Activated CD4-positive, alpha-beta T cell treated with anti-CD3 and anti-CD28 coated beads, Interleukin-2, amount 10 ng/mL, durations not matched to agents 7 days and 5 days (primary cell): ENCODE results near the gene XRCC1. TPM values are rescaled to one million over a fixed set of nuclear protein-coding genes. Genes with fewer than 3 reads are reported as not detected.

Experiments
- CTCF ChIA-PET: fragments of 350-600 bp; sonication (Branson Sonifier 250); formaldehyde crosslinking; loops from one replicate; lab custom pipeline; 2021; ENCODE audit warnings: antibody characterized with exemption; lab: Charles Lee
- POLR2A ChIA-PET: fragments of 350-600 bp; sonication (Branson Sonifier 250); formaldehyde crosslinking; loops from one replicate; lab custom pipeline; 2021; ENCODE audit warnings: antibody characterized with exemption; lab: Charles Lee
- DNase-seq: peaks from one replicate; pipeline ENCODE4 v3.0.0-alpha.2; 2020
- H3K27ac Mint-ChIP-seq: one replicate; pipeline ENCODE4 v1.8.0; 2021; ENCODE audit warnings: mild to moderate bottlenecking, moderate library complexity, mixed read lengths
- H3K27me3 Mint-ChIP-seq: one replicate; pipeline ENCODE4 v1.8.0; 2021; ENCODE audit warnings: mixed read lengths
- H3K36me3 Mint-ChIP-seq: one replicate; pipeline ENCODE4 v1.8.0; 2021; ENCODE audit warnings: low read depth, mixed read lengths
- H3K4me1 Mint-ChIP-seq: one replicate; pipeline ENCODE4 v1.8.0; 2021; ENCODE audit warnings: mixed read lengths
- H3K4me3 Mint-ChIP-seq: one replicate; pipeline ENCODE4 v1.8.0; 2021; ENCODE audit warnings: mild to moderate bottlenecking, moderate library complexity, mixed read lengths
- H3K9me3 Mint-ChIP-seq: one replicate; pipeline ENCODE4 v1.8.0; 2021; ENCODE audit warnings: mixed read lengths
- total RNA-seq, 2 experiments: library from RNA; stranded (reverse); gene quantifications; one replicate each; pipeline ENCODE4 v1.2.3, GENCODE V29; 2021

Gene XRCC1, protein sequence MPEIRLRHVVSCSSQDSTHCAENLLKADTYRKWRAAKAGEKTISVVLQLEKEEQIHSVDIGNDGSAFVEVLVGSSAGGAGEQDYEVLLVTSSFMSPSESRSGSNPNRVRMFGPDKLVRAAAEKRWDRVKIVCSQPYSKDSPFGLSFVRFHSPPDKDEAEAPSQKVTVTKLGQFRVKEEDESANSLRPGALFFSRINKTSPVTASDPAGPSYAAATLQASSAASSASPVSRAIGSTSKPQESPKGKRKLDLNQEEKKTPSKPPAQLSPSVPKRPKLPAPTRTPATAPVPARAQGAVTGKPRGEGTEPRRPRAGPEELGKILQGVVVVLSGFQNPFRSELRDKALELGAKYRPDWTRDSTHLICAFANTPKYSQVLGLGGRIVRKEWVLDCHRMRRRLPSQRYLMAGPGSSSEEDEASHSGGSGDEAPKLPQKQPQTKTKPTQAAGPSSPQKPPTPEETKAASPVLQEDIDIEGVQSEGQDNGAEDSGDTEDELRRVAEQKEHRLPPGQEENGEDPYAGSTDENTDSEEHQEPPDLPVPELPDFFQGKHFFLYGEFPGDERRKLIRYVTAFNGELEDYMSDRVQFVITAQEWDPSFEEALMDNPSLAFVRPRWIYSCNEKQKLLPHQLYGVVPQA
- total RNA-seq, result 10 to 100 TPM; 41.2 to 42.6 TPM

GRCh38 chr19:43575156-43575950, at the start of gene XRCC1, which contains the start of gene PINLYP:
XRCC1 (minus strand) TSS chr19:43575527; CDS start chr19:43575458, 69 bp downstream.
PINLYP (plus strand) TSS chr19:43575801; CDS start chr19:43577192, 1,391 bp downstream.
- H3K27me3 Mint-ChIP-seq, result no peaks in the 10 kb centered on the region
- POLR2A ChIA-PET, result no interaction called here

DNA sequence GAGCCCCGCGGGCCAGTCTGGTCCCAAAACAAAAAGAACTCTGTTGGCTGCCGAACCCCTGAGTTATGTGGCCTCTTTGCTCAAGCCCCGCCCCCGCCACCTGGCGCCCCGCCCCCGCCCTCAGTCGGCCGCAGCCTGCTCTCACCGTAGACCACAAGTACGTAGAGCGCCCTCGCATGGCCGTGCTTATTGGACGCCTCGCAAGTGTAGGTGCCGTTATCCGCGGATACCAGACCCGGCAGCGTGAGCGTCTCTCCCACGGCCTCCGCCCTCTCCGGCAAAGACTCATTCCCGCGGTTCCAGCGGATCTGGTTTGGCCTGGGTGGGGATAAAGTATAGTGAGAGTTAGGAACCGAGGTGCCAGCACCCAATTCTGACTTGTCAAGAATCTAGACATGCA, 49.6 kb upstream of the XRCC1 start:
- Mint-ChIP-seq H3K4me3 (no peak overlapping the region), H3K9me3 (no peaks in the 10 kb centered on the region), H3K27me3 (peaks cover 9% of the 10 kb centered on the region), H3K27ac (peak overlapping the region; percentile 74), H3K36me3 (no peaks in the 10 kb centered on the region), H3K4me1 (peaks cover 35% of the 10 kb centered on the region)
- ChIA-PET POLR2A (no interaction called here), CTCF (interaction anchor here (1.7 kb wide), 1 partner anchor 70 kb away, joined by 4 read pairs; no protein-coding TSS in a partner anchor)
- peak; percentile 89 for DNase-seq

More at GRCh38 chr19:43575156-43575950, at the start of gene XRCC1, which contains the start of gene PINLYP:
- DNase-seq, result peak; percentile 99
- Mint-ChIP-seq H3K36me3 (peaks cover 2% of the 10 kb centered on the region), H3K4me3 (peak within 1 kb of the TSS; percentile 96), H3K9me3 (no peaks in the 10 kb centered on the region), H3K27ac (peak within 1 kb of the TSS; percentile 94), H3K4me1 (peaks cover 47% of the 10 kb centered on the region)
- CTCF ChIA-PET, result interaction anchor here (1.0 to 2.3 kb wide), 5 partner anchors 10 to 129 kb away, joined by 3 to 5 read pairs (median 5); no protein-coding TSS in a partner anchor

- Mint-ChIP-seq H3K36me3 (no peaks in the 10 kb centered on the region), H3K4me3 (no peak overlapping the region), H3K27ac (peak overlapping the region; percentile 64), H3K27me3 (peaks cover 9% of the 10 kb centered on the region), H3K9me3 (no peaks in the 10 kb centered on the region), H3K4me1 (peaks cover 37% of the 10 kb centered on the region)
- CTCF ChIA-PET, result no interaction called here
- DNase-seq, result no peak
- POLR2A ChIA-PET, result no interaction called here
Observed at GRCh38 chr19:43623889-43624670, 48.8 kb upstream of the XRCC1 start.

DNA sequence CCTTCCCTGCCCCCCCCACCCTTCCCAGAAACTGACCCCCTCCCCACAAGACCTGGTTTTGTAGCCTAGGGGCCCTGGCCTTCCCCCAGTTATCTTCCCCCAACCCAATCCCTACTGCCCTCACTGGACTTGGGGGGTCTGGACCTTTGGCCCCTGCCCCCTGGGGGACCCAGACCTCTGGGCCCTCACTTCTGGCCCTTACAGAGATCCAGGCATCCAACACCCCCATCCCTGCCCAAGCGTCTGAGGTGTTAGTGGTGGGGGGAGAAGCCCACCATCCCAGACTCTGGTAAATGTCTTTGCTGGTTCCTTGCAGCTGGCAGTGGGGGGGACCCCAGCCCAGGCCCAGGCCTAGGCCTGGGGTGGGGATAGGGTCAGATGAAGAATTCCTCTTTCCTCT, 47.6 kb upstream of the XRCC1 start:
- ChIA-PET CTCF (no interaction called here), POLR2A (no interaction called here)
- no peak overlapping the region for H3K27ac Mint-ChIP-seq
- DNase-seq, result no peak
- H3K4me3 Mint-ChIP-seq, result no peak overlapping the region
- peaks cover 2% of the 10 kb centered on the region for H3K36me3 Mint-ChIP-seq
- peaks cover 41% of the 10 kb centered on the region for H3K4me1 Mint-ChIP-seq
- peaks cover 9% of the 10 kb centered on the region for H3K27me3 Mint-ChIP-seq
- no peaks in the 10 kb centered on the region for H3K9me3 Mint-ChIP-seq

DNA sequence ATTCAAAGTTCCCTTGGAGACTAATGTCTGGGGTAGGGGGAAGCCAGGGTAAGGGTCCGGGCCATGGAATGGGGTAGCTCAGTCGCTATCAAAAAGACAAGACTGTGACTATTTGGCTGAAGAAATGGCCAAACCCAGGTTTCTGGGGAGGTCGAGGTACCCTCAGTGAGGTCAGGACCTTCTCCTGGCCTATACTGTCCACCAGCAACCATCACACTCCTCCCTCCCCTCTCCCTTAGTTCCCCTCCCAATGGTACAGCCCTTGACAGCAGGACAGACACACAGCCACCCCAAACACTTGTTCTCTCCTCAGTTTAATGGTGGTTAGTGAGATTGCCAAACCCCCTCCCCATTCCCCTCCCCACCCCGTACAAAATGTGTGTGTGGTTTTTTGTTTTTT, 46.7 kb upstream of the XRCC1 start:
- Mint-ChIP-seq H3K9me3 (no peaks in the 10 kb centered on the region), H3K36me3 (peaks cover 2% of the 10 kb centered on the region), H3K27me3 (peaks cover 5% of the 10 kb centered on the region), H3K4me1 (peaks cover 39% of the 10 kb centered on the region), H3K4me3 (no peak overlapping the region), H3K27ac (no peak overlapping the region)
- POLR2A ChIA-PET, result no interaction called here
- CTCF ChIA-PET, result interaction anchor here (0.6 to 1.1 kb wide), 2 partner anchors 43 to 67 kb away, joined by 3 to 4 read pairs; no protein-coding TSS in a partner anchor
- no peak for DNase-seq

- peaks cover 30% of the 10 kb centered on the region for H3K4me1 Mint-ChIP-seq
- H3K27me3 Mint-ChIP-seq, result no peaks in the 10 kb centered on the region
- no peak for DNase-seq
- no peaks in the 10 kb centered on the region for H3K9me3 Mint-ChIP-seq
- ChIA-PET POLR2A (no interaction called here), CTCF (interaction anchor here (0.6 kb wide), 2 partner anchors 27 to 28 kb away, joined by 3 to 4 read pairs; no protein-coding TSS in a partner anchor)
- peak overlapping the region; percentile 94 for H3K4me3 Mint-ChIP-seq
- H3K27ac Mint-ChIP-seq, result peak overlapping the region; percentile 98
- peaks cover 2% of the 10 kb centered on the region for H3K36me3 Mint-ChIP-seq
Observed at GRCh38 chr19:43620061-43621001, 45.0 kb upstream of the XRCC1 start.

DNA sequence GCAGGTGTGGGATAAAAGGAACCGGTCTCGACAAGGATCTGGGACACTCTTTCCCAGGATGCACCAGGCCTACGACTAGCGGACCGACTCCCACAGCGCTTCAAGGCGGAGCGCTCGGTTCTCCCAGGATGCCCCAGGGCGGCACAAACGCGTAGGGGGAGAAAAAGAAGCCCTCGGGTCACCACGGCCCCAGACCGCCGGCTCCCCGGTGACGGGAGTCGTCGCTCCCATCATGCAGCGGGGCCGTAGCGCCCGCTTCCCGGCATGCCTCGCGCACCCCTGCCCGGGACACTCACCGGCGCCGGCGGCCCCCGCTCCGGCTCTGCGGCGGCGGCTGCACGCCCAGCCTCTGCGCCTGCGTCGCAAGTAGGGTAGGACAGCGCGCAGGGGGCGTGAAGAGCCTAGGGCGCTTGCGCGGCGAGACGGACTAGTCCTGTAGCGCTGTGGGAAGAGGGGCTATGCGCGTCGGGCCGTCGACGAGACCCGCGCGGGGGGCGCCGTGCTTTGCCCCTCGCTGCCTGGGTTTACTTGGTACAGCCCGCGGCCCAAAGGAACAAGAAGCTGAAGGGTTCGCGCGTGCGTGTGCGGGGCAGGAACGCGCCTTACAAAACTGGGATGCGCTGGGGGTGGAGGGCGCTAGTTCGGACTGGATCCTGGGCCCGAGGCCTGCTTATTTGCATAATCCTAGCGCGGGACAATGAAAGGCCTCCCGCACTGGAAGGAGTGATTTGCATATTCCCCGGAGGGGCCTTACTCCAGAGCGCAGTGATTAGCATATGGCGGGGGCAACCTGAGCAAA, 44.1 kb upstream of the XRCC1 start, which contains the start of gene ZNF428:
Gene ZNF428, minus strand, starts transcription at position 368 of the 799 bp plus-strand sequence. CDS start 5,325 bp downstream, outside the sequence.
- Mint-ChIP-seq H3K9me3 (no peaks in the 10 kb centered on the region), H3K4me1 (peaks cover 27% of the 10 kb centered on the region), H3K27me3 (no peaks in the 10 kb centered on the region), H3K27ac (peak within 1 kb of the TSS; percentile 98), H3K36me3 (peaks cover 2% of the 10 kb centered on the region), H3K4me3 (peak within 1 kb of the TSS; percentile 94)
- CTCF ChIA-PET, result no interaction called here
- POLR2A ChIA-PET, result no interaction called here
- peak; percentile 88 for DNase-seq

- CTCF ChIA-PET, result no interaction called here
- Mint-ChIP-seq H3K9me3 (no peaks in the 10 kb centered on the region), H3K4me3 (peak overlapping the region; percentile 94), H3K27me3 (no peaks in the 10 kb centered on the region), H3K36me3 (peaks cover 2% of the 10 kb centered on the region), H3K27ac (peak overlapping the region; percentile 98), H3K4me1 (peaks cover 21% of the 10 kb centered on the region)
- peak; percentile 56 for DNase-seq
- POLR2A ChIA-PET, result no interaction called here
Observed at GRCh38 chr19:43618921-43619261, 43.6 kb upstream of the XRCC1 start.

- no peak overlapping the region for H3K4me3 Mint-ChIP-seq
- DNase-seq, result no peak
- no peaks in the 10 kb centered on the region for H3K27me3 Mint-ChIP-seq
- ChIA-PET POLR2A (no interaction called here), CTCF (interaction anchor here (1.1 kb wide), 1 partner anchor 182 kb away, joined by 3 read pairs; no protein-coding TSS in a partner anchor)
- no peaks in the 10 kb centered on the region for H3K9me3 Mint-ChIP-seq
- H3K36me3 Mint-ChIP-seq, result peaks cover 17% of the 10 kb centered on the region
- peaks cover 19% of the 10 kb centered on the region for H3K4me1 Mint-ChIP-seq
- H3K27ac Mint-ChIP-seq, result no peak overlapping the region
Observed at GRCh38 chr19:43616954-43617353, 41.6 kb upstream of the XRCC1 start.

DNA sequence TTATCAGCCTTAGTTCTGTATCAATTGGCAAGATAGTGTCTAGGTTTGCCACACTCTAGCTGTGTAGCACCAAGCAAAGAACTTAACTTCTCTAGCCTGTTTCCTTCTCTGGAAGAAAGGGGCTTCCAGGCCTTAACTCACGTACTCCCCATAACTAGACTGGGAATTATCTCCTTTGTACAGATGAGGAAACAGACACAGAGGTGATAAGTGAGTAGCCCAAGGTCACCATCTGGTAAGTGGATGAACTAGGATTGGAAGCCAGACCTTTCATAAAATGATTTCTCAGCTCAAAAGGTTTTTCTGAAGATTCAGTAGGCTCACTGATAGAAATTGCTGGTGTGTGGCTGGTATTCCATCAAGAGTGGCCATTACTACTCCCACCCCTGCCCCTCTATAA, 41.0 kb upstream of the XRCC1 start:
- H3K27ac Mint-ChIP-seq, result no peak overlapping the region
- ChIA-PET CTCF (interaction anchor here (0.5 to 1.3 kb wide), 3 partner anchors 17 to 182 kb away, joined by 3 to 5 read pairs (median 3); no protein-coding TSS in a partner anchor), POLR2A (no interaction called here)
- DNase-seq, result no peak
- no peaks in the 10 kb centered on the region for H3K9me3 Mint-ChIP-seq
- H3K4me3 Mint-ChIP-seq, result no peak overlapping the region
- H3K36me3 Mint-ChIP-seq, result peaks cover 18% of the 10 kb centered on the region
- no peaks in the 10 kb centered on the region for H3K27me3 Mint-ChIP-seq
- peaks cover 16% of the 10 kb centered on the region for H3K4me1 Mint-ChIP-seq
